KMS-11 (cell line): Measurements from ENCODE around the gene CLEC18C.
"Not testable (repeated sequence)": the region's sequence is repeated elsewhere in the genome, so short reads cannot be mapped to it uniquely, and the experiment has no call there.

Experiments
- H2AFZ ChIP-seq: fragments of 200-600 bp; sonication (generic); 2 replicates; pipeline ENCODE4 v1.6.1; 2016; ENCODE audit warnings: antibody characterized with exemption, mixed run types, low read depth
- H3K27ac ChIP-seq: fragments of 200-600 bp; sonication (generic); 2 replicates; pipeline ENCODE4 v1.6.1; 2016; ENCODE audit warnings: mild to moderate bottlenecking, mixed run types
- H3K27me3 ChIP-seq: fragments of 200-600 bp; sonication (generic); 2 replicates; pipeline ENCODE4 v1.6.1; 2017; ENCODE audit warnings: mild to moderate bottlenecking, low read depth, mixed run types, moderate library complexity; ENCODE audit not compliant: insufficient read depth
- H3K36me3 ChIP-seq: fragments of 200-600 bp; sonication (generic); 2 replicates; pipeline ENCODE4 v1.6.1; 2017; ENCODE audit warnings: mild to moderate bottlenecking, mixed run types; ENCODE audit not compliant: insufficient read depth
- H3K4me1 ChIP-seq: fragments of 200-600 bp; sonication (generic); 2 replicates; pipeline ENCODE4 v1.6.1; 2016; ENCODE audit warnings: mild to moderate bottlenecking, low read depth, mixed run types; ENCODE audit not compliant: poor library complexity, severe bottlenecking
- H3K4me2 ChIP-seq: fragments of 200-600 bp; sonication (generic); 2 replicates; pipeline ENCODE4 v1.7.0; 2016; ENCODE audit warnings: mild to moderate bottlenecking, mixed run types
- H3K4me3 ChIP-seq: fragments of 200-600 bp; sonication (generic); IDR thresholded peaks from 2 replicates; pipeline ENCODE4 v1.6.1; 2017; ENCODE audit warnings: low read depth, low read length, mixed read lengths; ENCODE audit not compliant: insufficient read depth
- H3K79me2 ChIP-seq: fragments of 200-600 bp; sonication (generic); 2 replicates; pipeline ENCODE4 v1.6.1; 2016; ENCODE audit warnings: low read depth, mixed run types; ENCODE audit not compliant: insufficient read depth
- H3K9ac ChIP-seq: fragments of 200-600 bp; sonication (generic); 2 replicates; pipeline ENCODE4 v1.6.1; 2016; ENCODE audit warnings: mild to moderate bottlenecking, mixed run types
- H4K20me1 ChIP-seq: fragments of 200-600 bp; sonication (generic); 2 replicates; pipeline ENCODE4 v1.6.1; 2016; ENCODE audit warnings: mild to moderate bottlenecking, mixed run types; ENCODE audit not compliant: insufficient read depth

The CLEC18C gene

GRCh38 chr16:70218586-70218985 lies 45.0 kb downstream of the CLEC18C start:
- peaks cover 12% of the 10 kb centered on the region for H3K4me1 ChIP-seq
- H3K9ac ChIP-seq, H3K79me2 ChIP-seq, H3K4me2 ChIP-seq, H3K27me3 ChIP-seq, H3K27ac ChIP-seq, H3K4me3 ChIP-seq, H3K36me3 ChIP-seq, H2AFZ ChIP-seq, H4K20me1 ChIP-seq: not testable (repeated sequence)

GRCh38 chr16:70222574-70222973 lies 49.0 kb downstream of the CLEC18C start:
- not testable (repeated sequence) for H2AFZ ChIP-seq, H3K27ac ChIP-seq, H3K27me3 ChIP-seq, H3K9ac ChIP-seq, H3K4me3 ChIP-seq, H3K79me2 ChIP-seq, H3K36me3 ChIP-seq, H4K20me1 ChIP-seq
- peak overlapping the region; percentile 29; the same call in 1 of the 2 replicates for H3K4me2 ChIP-seq
- H3K4me1 ChIP-seq, result peaks cover 12% of the 10 kb centered on the region

GRCh38 chr16:70223216-70223615 lies 49.6 kb downstream of the CLEC18C start:
- not testable (repeated sequence) for H3K27ac ChIP-seq, H2AFZ ChIP-seq, H3K4me2 ChIP-seq, H4K20me1 ChIP-seq, H3K4me3 ChIP-seq, H3K79me2 ChIP-seq, H3K36me3 ChIP-seq, H3K27me3 ChIP-seq, H3K9ac ChIP-seq
- H3K4me1 ChIP-seq, result peaks cover 12% of the 10 kb centered on the region

- H3K9ac ChIP-seq, H3K4me2 ChIP-seq, H3K4me3 ChIP-seq, H3K79me2 ChIP-seq, H3K36me3 ChIP-seq, H3K27ac ChIP-seq, H3K27me3 ChIP-seq, H2AFZ ChIP-seq, H4K20me1 ChIP-seq: not testable (repeated sequence)
- peaks cover 12% of the 10 kb centered on the region for H3K4me1 ChIP-seq
Observed at GRCh38 chr16:70223971-70224513, 50.5 kb downstream of the CLEC18C start.

GRCh38 chr16:70224645-70225044 lies 51.1 kb downstream of the CLEC18C start:
- not testable (repeated sequence) for H3K4me2 ChIP-seq, H2AFZ ChIP-seq, H4K20me1 ChIP-seq, H3K27ac ChIP-seq, H3K27me3 ChIP-seq, H3K79me2 ChIP-seq, H3K4me3 ChIP-seq, H3K36me3 ChIP-seq, H3K9ac ChIP-seq
- peaks cover 12% of the 10 kb centered on the region for H3K4me1 ChIP-seq

GRCh38 chr16:70225430-70225829 lies 51.8 kb downstream of the CLEC18C start:
- H2AFZ ChIP-seq, H3K27ac ChIP-seq, H3K4me3 ChIP-seq, H4K20me1 ChIP-seq, H3K36me3 ChIP-seq, H3K79me2 ChIP-seq, H3K4me2 ChIP-seq, H3K9ac ChIP-seq, H3K27me3 ChIP-seq: not testable (repeated sequence)
- H3K4me1 ChIP-seq, result peaks cover 12% of the 10 kb centered on the region

GRCh38 chr16:70226024-70226423 lies 52.4 kb downstream of the CLEC18C start:
- H3K9ac ChIP-seq, H3K4me3 ChIP-seq, H3K27me3 ChIP-seq, H3K36me3 ChIP-seq, H2AFZ ChIP-seq, H3K79me2 ChIP-seq, H4K20me1 ChIP-seq, H3K4me2 ChIP-seq, H3K27ac ChIP-seq: not testable (repeated sequence)
- peaks cover 12% of the 10 kb centered on the region for H3K4me1 ChIP-seq

- H3K79me2 ChIP-seq, H3K36me3 ChIP-seq, H2AFZ ChIP-seq, H3K4me2 ChIP-seq, H3K9ac ChIP-seq, H3K27ac ChIP-seq, H3K4me1 ChIP-seq, H3K4me3 ChIP-seq, H4K20me1 ChIP-seq, H3K27me3 ChIP-seq: not testable (repeated sequence)
Observed at GRCh38 chr16:70231831-70232230, 58.2 kb downstream of the CLEC18C start.
